ENCODE measurements around the gene AKIRIN2. TPM values are rescaled to one million over a fixed set of nuclear protein-coding genes. Genes with fewer than 3 reads are reported as not detected.
"Not testable (repeated sequence)": the region's sequence is repeated elsewhere in the genome, so short reads cannot be mapped to it uniquely, and the experiment has no call there.

Gene AKIRIN2
- total RNA-seq, 1 experiment from 2014 or later, result 18.3 TPM

GRCh38 chr6:87687893-87688292, 14.1 kb downstream of the AKIRIN2 start:
- not testable (repeated sequence) for DNase-seq (ENCODE audit: low spot score)

- no peak for DNase-seq (ENCODE audit: low spot score)
Measured at GRCh38 chr6:87687296-87687695, 14.7 kb downstream of the AKIRIN2 start.

- DNase-seq (ENCODE audit: low spot score), result not testable (repeated sequence)
Measured at GRCh38 chr6:87686636-87687205, 15.3 kb downstream of the AKIRIN2 start.

- DNase-seq (ENCODE audit: low spot score), result no peak
Measured at GRCh38 chr6:87684895-87685654, 17.0 kb downstream of the AKIRIN2 start.

GRCh38 chr6:87683890-87684289, 18.1 kb downstream of the AKIRIN2 start:
- DNase-seq (ENCODE audit: low spot score), result no peak

- no peak for DNase-seq (ENCODE audit: low spot score)
Measured at GRCh38 chr6:87682310-87682709, 19.7 kb downstream of the AKIRIN2 start.

- DNase-seq (ENCODE audit: low spot score), result no peak
Measured at GRCh38 chr6:87675004-87675681, 26.9 kb downstream of the AKIRIN2 start.

- DNase-seq (ENCODE audit: low spot score), result no peak
Measured at GRCh38 chr6:87674290-87674689, 27.7 kb downstream of the AKIRIN2 start.

GRCh38 chr6:87673237-87673636, 28.8 kb downstream of the AKIRIN2 start:
- no peak for DNase-seq (ENCODE audit: low spot score)

GRCh38 chr6:87672641-87673040, 29.4 kb downstream of the AKIRIN2 start:
- no peak for DNase-seq (ENCODE audit: low spot score)

GRCh38 chr6:87671555-87672029, 30.4 kb downstream of the AKIRIN2 start:
- no peak for DNase-seq (ENCODE audit: low spot score)

- DNase-seq (ENCODE audit: low spot score), result no peak
Measured at GRCh38 chr6:87670707-87671106, 31.3 kb downstream of the AKIRIN2 start.

- DNase-seq (ENCODE audit: low spot score), result no peak
Measured at GRCh38 chr6:87669051-87669450, 33.0 kb downstream of the AKIRIN2 start.

- DNase-seq (ENCODE audit: low spot score), result no peak
Measured at GRCh38 chr6:87668013-87668412, 34.0 kb downstream of the AKIRIN2 start.

GRCh38 chr6:87667032-87667431, 35.0 kb downstream of the AKIRIN2 start:
- DNase-seq (ENCODE audit: low spot score), result no peak

GRCh38 chr6:87664921-87665485, 37.0 kb downstream of the AKIRIN2 start:
- DNase-seq (ENCODE audit: low spot score), result no peak

- DNase-seq (ENCODE audit: low spot score), result no peak
Measured at GRCh38 chr6:87663434-87663833, 38.6 kb downstream of the AKIRIN2 start.

GRCh38 chr6:87661503-87661902, 40.5 kb downstream of the AKIRIN2 start:
- no peak for DNase-seq (ENCODE audit: low spot score)

GRCh38 chr6:87661016-87661415, 41.0 kb downstream of the AKIRIN2 start:
- no peak for DNase-seq (ENCODE audit: low spot score)

GRCh38 chr6:87660226-87660911, 41.7 kb downstream of the AKIRIN2 start:
- no peak for DNase-seq (ENCODE audit: low spot score)

GRCh38 chr6:87658516-87658915, 43.5 kb downstream of the AKIRIN2 start:
- no peak for DNase-seq (ENCODE audit: low spot score)

- DNase-seq (ENCODE audit: low spot score), result no peak
Measured at GRCh38 chr6:87656857-87657256, 45.2 kb downstream of the AKIRIN2 start.

All from HT-29 (cell line).